Measurements from ENCODE around the gene PLOD1. TPM values are rescaled to one million over a fixed set of nuclear protein-coding genes. Genes with fewer than 3 reads are reported as not detected.
"Not testable (repeated sequence)": the region's sequence is repeated elsewhere in the genome, so short reads cannot be mapped to it uniquely, and the experiment has no call there.

The PLOD1 gene
- total RNA-seq, 1 experiment from 2014 or later = 94.8 TPM

DNA sequence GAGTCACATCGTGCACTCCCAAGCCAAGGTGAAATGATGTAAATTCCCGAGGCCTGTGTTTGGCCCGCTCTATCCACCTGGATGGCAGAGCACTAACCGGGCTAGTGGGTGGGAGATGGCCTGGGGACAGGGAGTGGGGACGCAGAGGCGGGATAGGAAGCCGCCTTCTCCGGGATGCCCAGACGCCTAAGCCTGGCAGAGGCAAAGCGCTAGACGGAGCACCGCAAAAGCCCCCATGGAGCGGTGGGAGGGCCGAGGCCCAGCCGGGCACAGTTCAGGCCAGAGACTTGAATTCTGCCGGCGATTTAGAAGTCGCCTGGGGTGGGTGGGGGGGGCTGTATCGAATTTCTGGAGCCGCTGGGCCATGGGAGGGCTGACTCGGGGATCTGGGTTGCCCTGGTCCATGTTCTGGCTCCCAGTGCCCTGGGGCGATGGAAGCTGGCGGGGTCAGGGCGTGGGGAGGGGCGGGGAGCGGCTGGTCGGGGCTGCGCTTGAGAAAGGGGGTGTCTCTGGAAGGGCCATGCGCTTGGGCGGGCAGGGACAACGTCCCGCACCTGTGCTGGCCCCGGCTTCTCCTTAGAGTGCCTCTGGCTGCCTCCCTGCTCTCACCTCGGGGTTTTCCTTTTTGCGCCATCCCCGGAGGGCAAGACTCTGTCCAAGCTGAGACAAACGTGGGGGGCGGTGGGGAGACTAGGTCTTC is 36.3 kb upstream of the PLOD1 start:
- BruUV-seq (replicated peaks) = no TSS peak
- no peak for DNase-seq (ENCODE audit: low spot score)
- H3K9me3 ChIP-seq (ENCODE audit: low read depth, low read length, poor library complexity, severe bottlenecking) = no peaks in the 10 kb centered on the region
- H3K36me3 ChIP-seq (ENCODE audit: insufficient read depth, low read length, poor library complexity, severe bottlenecking) = no peaks in the 10 kb centered on the region
- TF ChIP-seq EZH2 (IDR thresholded peaks at IDR 0.05; ENCODE audit: borderline replicate concordance, low read depth, low read length, poor library complexity, severe bottlenecking) = no peak
- TF ChIP-seq, protein P1, sequence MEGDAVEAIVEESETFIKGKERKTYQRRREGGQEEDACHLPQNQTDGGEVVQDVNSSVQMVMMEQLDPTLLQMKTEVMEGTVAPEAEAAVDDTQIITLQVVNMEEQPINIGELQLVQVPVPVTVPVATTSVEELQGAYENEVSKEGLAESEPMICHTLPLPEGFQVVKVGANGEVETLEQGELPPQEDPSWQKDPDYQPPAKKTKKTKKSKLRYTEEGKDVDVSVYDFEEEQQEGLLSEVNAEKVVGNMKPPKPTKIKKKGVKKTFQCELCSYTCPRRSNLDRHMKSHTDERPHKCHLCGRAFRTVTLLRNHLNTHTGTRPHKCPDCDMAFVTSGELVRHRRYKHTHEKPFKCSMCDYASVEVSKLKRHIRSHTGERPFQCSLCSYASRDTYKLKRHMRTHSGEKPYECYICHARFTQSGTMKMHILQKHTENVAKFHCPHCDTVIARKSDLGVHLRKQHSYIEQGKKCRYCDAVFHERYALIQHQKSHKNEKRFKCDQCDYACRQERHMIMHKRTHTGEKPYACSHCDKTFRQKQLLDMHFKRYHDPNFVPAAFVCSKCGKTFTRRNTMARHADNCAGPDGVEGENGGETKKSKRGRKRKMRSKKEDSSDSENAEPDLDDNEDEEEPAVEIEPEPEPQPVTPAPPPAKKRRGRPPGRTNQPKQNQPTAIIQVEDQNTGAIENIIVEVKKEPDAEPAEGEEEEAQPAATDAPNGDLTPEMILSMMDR (conservative IDR thresholded peaks at IDR 0.05; ENCODE audit: low read depth, low read length) = no peak
- no peak overlapping the region for H3K4me3 ChIP-seq (ENCODE audit: low read depth, low read length, poor library complexity, severe bottlenecking)
- intact Hi-C loops (cut with micrococcal nuclease; ENCODE audit: unreplicated experiment) = no loop called here
- H3K27ac ChIP-seq (ENCODE audit: low read depth, low read length, poor library complexity, severe bottlenecking) = no peak overlapping the region
- ChIA-PET CTCF (no interaction called here), POLR2A (ENCODE audit: low non-redundant PET) (no interaction called here)
- no peaks in the 10 kb centered on the region for H3K4me1 ChIP-seq (ENCODE audit: insufficient read depth, low read length, poor library complexity, severe bottlenecking)
- peaks cover 53% of the 10 kb centered on the region for H3K27me3 ChIP-seq (replicated peaks; ENCODE audit: insufficient read depth, low read depth, low read length, poor library complexity)

DNA sequence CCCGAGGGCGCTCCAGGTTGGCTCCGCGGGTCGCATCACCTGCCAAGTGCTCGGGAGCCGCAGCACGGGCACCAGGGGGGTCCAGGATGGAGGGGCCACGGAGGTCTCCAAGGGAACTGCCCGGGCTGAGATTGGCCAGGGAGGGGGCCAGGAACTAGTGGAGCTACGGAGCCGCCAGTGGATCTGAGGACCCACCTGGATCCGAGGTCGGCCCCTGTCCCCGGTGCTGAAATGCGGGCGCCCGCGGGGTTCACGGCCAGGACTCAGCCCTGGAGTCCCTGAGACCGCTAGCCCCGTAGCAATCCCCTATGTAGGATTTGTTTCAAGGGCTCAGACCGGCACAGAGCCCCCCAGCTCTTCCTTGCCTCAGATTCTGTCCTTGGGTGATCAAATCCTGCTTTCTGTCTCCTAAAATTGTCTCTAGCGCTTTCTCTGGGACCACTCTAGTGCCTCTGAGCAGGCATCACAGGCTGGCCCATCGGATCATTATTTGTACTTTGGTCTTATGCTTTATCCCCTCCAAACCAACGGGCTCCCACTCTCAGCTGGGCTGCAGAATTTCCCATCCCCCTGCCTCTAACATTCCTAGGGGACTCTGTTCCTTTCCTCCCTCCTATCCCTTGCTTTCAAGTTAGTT is 35.6 kb upstream of the PLOD1 start:
- no TSS peak for BruUV-seq (replicated peaks)
- POLR2A ChIA-PET (ENCODE audit: low non-redundant PET) = no interaction called here

DNA sequence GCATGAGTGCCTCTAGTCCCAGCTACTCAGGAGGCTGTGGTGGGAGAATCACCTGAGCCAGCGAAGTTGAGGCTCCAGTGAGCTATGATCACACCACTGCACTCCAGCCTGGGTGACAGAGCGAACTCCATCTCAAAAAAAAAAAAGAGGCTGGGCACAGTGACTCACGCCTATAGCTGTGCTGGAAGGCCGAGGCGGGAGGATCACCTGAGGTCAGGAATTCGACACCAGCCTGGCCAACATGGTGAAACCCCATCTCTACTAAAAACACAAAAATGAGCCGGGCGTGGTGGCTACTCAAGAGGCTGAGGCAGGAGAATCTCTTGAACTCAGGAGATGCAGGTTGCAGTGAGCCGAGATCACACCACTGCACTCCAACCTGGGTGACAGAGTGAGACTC is 33.1 kb upstream of the PLOD1 start:
- H3K4me1 ChIP-seq (ENCODE audit: insufficient read depth, low read length, poor library complexity, severe bottlenecking); H3K36me3 ChIP-seq (ENCODE audit: insufficient read depth, low read length, poor library complexity, severe bottlenecking); POLR2A ChIA-PET (ENCODE audit: low non-redundant PET); H3K9me3 ChIP-seq (ENCODE audit: low read depth, low read length, poor library complexity, severe bottlenecking); intact Hi-C loops (cut with micrococcal nuclease; ENCODE audit: unreplicated experiment); H3K4me3 ChIP-seq (ENCODE audit: low read depth, low read length, poor library complexity, severe bottlenecking); DNase-seq (ENCODE audit: low spot score); H3K27ac ChIP-seq (ENCODE audit: low read depth, low read length, poor library complexity, severe bottlenecking); BruUV-seq (replicated peaks): not testable (repeated sequence)
- CTCF ChIA-PET = interaction anchor here (0.6 kb wide), 1 partner anchor 579 kb away, joined by 3 read pairs; no protein-coding TSS in a partner anchor
- peaks cover 50% of the 10 kb centered on the region for H3K27me3 ChIP-seq (replicated peaks; ENCODE audit: insufficient read depth, low read depth, low read length, poor library complexity)

More for the DNA sequence above, 35.6 kb upstream of the PLOD1 start:
- peaks cover 53% of the 10 kb centered on the region for H3K27me3 ChIP-seq (replicated peaks; ENCODE audit: insufficient read depth, low read depth, low read length, poor library complexity)
- no peaks in the 10 kb centered on the region for H3K9me3 ChIP-seq (ENCODE audit: low read depth, low read length, poor library complexity, severe bottlenecking)
- CTCF ChIA-PET = no interaction called here
- H3K4me1 ChIP-seq (ENCODE audit: insufficient read depth, low read length, poor library complexity, severe bottlenecking) = no peaks in the 10 kb centered on the region
- DNase-seq (ENCODE audit: low spot score) = no peak
- TF ChIP-seq, protein P1 (conservative IDR thresholded peaks at IDR 0.05; ENCODE audit: low read depth, low read length) = no peak
- peak; percentile 84 for TF ChIP-seq EZH2 (IDR thresholded peaks at IDR 0.05; ENCODE audit: borderline replicate concordance, low read depth, low read length, poor library complexity, severe bottlenecking)
- H3K4me3 ChIP-seq (ENCODE audit: low read depth, low read length, poor library complexity, severe bottlenecking) = no peak overlapping the region
- H3K27ac ChIP-seq (ENCODE audit: low read depth, low read length, poor library complexity, severe bottlenecking) = no peak overlapping the region
- no peaks in the 10 kb centered on the region for H3K36me3 ChIP-seq (ENCODE audit: insufficient read depth, low read length, poor library complexity, severe bottlenecking)
- intact Hi-C loops (cut with micrococcal nuclease; ENCODE audit: unreplicated experiment) = no loop called here

Measured in A673 (cell line).